HUDEP-2 (cell line): ENCODE data around the gene ANO10.
A peak's percentile ranks its signal among the peaks of the same experiment; 100 is the strongest.
"Not testable (repeated sequence)": the region's sequence is repeated elsewhere in the genome, so short reads cannot be mapped to it uniquely, and the experiment has no call there.

Source experiments
- DNase-seq, 76 experiments: peaks; one replicate each; lab custom pipeline; 2025; ENCODE audit not compliant: unreplicated experiment in 76 of 76; lab: John Stamatoyannopoulos, UW

ANO10 gene

GRCh38 chr3:43489930-43490329 is 131.9 kb downstream of the ANO10 start:
- no peak for DNase-seq

GRCh38 chr3:43485931-43486330 is 135.9 kb downstream of the ANO10 start:
- DNase-seq = no peak

- no peak for DNase-seq
These were observed 136.8 kb downstream of the ANO10 start for GRCh38 chr3:43484926-43485488.

GRCh38 chr3:43481375-43481774 is 140.4 kb downstream of the ANO10 start:
- no peak for DNase-seq

GRCh38 chr3:43478839-43479238 is 143.0 kb downstream of the ANO10 start:
- DNase-seq = not testable (repeated sequence)

GRCh38 chr3:43478118-43478785 is 143.6 kb downstream of the ANO10 start:
- DNase-seq = no peak

- DNase-seq = no peak
These were observed 144.2 kb downstream of the ANO10 start for GRCh38 chr3:43477600-43477999.

- no peak for DNase-seq
These were observed 148.1 kb downstream of the ANO10 start for GRCh38 chr3:43473737-43474136.

- no peak for DNase-seq
These were observed 148.6 kb downstream of the ANO10 start for GRCh38 chr3:43473244-43473643.

- DNase-seq = no peak
These were observed 153.7 kb downstream of the ANO10 start for GRCh38 chr3:43468133-43468532.

- no peak for DNase-seq
These were observed 156.7 kb downstream of the ANO10 start for GRCh38 chr3:43465109-43465508.

GRCh38 chr3:43462566-43462965 is 159.2 kb downstream of the ANO10 start:
- DNase-seq = not testable (repeated sequence)

- DNase-seq = no peak
These were observed 160.5 kb downstream of the ANO10 start for GRCh38 chr3:43461345-43461744.

- DNase-seq = not testable (repeated sequence)
These were observed 164.8 kb downstream of the ANO10 start for GRCh38 chr3:43457038-43457437.

GRCh38 chr3:43455233-43455632 is 166.6 kb downstream of the ANO10 start:
- DNase-seq = peak in 6 of 76 experiments; percentile 4 to 11 (median 8)

- peak in 1 of 76 experiments; percentile 1 for DNase-seq
These were observed 167.8 kb downstream of the ANO10 start for GRCh38 chr3:43453981-43454380.

- no peak for DNase-seq
These were observed 170.0 kb downstream of the ANO10 start for GRCh38 chr3:43451670-43452254.

- no peak for DNase-seq
These were observed 173.7 kb downstream of the ANO10 start for GRCh38 chr3:43448098-43448497.

- DNase-seq = no peak
These were observed 176.0 kb downstream of the ANO10 start for GRCh38 chr3:43445820-43446219.

GRCh38 chr3:43442872-43443395 is 178.9 kb downstream of the ANO10 start:
- no peak for DNase-seq

- DNase-seq = no peak
These were observed 185.2 kb downstream of the ANO10 start for GRCh38 chr3:43436507-43437140.
